GM12878 (cell line): Measurements from ENCODE around the gene ZNF79. TPM values are rescaled to one million over a fixed set of nuclear protein-coding genes. Genes with fewer than 3 reads are reported as not detected.

Experiments used
- BACH1 ChIP-seq: fragments of 450-650 bp; IDR thresholded peaks from 2 replicates; pipeline ENCODE4 v1.6.1; 2017; ENCODE audit warnings: mild to moderate bottlenecking, borderline replicate concordance
- CBX3 ChIP-seq: fragments of 200-600 bp; sonication (generic); IDR thresholded peaks from 2 replicates; pipeline ENCODE4 v1.6.1; 2016; ENCODE audit warnings: low read depth, borderline replicate concordance
- CHD2 ChIP-seq: IDR thresholded peaks from 2 replicates; pipeline ENCODE4 v1.6.1; 2011; ENCODE audit warnings: low read depth, low read length, improper control_type of control experiment, borderline replicate concordance
- ELK1 ChIP-seq: IDR thresholded peaks from 2 replicates; pipeline ENCODE4 v1.6.1; 2012; ENCODE audit warnings: low read depth, low read length, improper control_type of control experiment
- FOS ChIP-seq: IDR thresholded peaks from 3 replicates; pipeline ENCODE4 v1.6.1; 2011; ENCODE audit warnings: borderline replicate concordance; ENCODE audit not compliant: insufficient read length; ENCODE audit errors: extremely low read depth
- GABPA ChIP-seq: IDR thresholded peaks from 2 replicates; pipeline ENCODE4 v1.6.1; 2014; ENCODE audit warnings: antibody characterized with exemption, low read depth, mild to moderate bottlenecking, inconsistent platforms
- IKZF2 ChIP-seq, 2 experiments: fragments of 450-650 bp; IDR thresholded peaks; 2 replicates each; pipeline ENCODE4 v1.6.1; 2017; ENCODE audit warnings: mild to moderate bottlenecking in 2 of 2, moderate library complexity in 2 of 2
- JUND ChIP-seq: IDR thresholded peaks from 2 replicates; pipeline ENCODE4 v1.6.1; 2012; ENCODE audit warnings: low read depth, mild to moderate bottlenecking, low read length, improper control_type of control experiment, moderate library complexity
- MAX ChIP-seq: IDR thresholded peaks from 2 replicates; pipeline ENCODE4 v1.6.1; 2012; ENCODE audit warnings: low read depth, low read length, improper control_type of control experiment
- MEF2A ChIP-seq: IDR thresholded peaks from 2 replicates; pipeline ENCODE4 v1.6.1; 2011; ENCODE audit warnings: low read depth, mild to moderate bottlenecking, low read length, moderate library complexity; ENCODE audit not compliant: insufficient read depth
- NFIC ChIP-seq: IDR thresholded peaks from 2 replicates; pipeline ENCODE4 v1.6.1; 2012; ENCODE audit warnings: low read depth, mild to moderate bottlenecking, inconsistent platforms, low read length, moderate library complexity
- NR2C1 ChIP-seq: fragments of 450-650 bp; IDR thresholded peaks from 2 replicates; pipeline ENCODE4 v1.6.1; 2017; ENCODE audit warnings: antibody characterized with exemption, mild to moderate bottlenecking, moderate library complexity
- PAX5 ChIP-seq: IDR thresholded peaks from 2 replicates; pipeline ENCODE4 v1.6.1; 2011; ENCODE audit warnings: low read depth, low read length, borderline replicate concordance
- RAD21 ChIP-seq: IDR thresholded peaks from 2 replicates; pipeline ENCODE4 v1.6.1; 2011; ENCODE audit warnings: mild to moderate bottlenecking, low read depth, low read length, moderate library complexity; ENCODE audit not compliant: insufficient read depth
- RFX5 ChIP-seq: IDR thresholded peaks from 2 replicates; pipeline ENCODE4 v1.6.1; 2011; ENCODE audit warnings: low read depth, low read length, improper control_type of control experiment
- SKIL ChIP-seq: fragments of 450-650 bp; IDR thresholded peaks from 2 replicates; pipeline ENCODE4 v1.6.1; 2017; ENCODE audit warnings: mild to moderate bottlenecking, low read depth, inconsistent platforms; ENCODE audit not compliant: poor library complexity, severe bottlenecking
- SMAD5 ChIP-seq: IDR thresholded peaks from 2 replicates; pipeline ENCODE4 v1.6.1; 2016; ENCODE audit warnings: antibody characterized with exemption, low read depth
- SP1 ChIP-seq: IDR thresholded peaks from one replicate; pipeline ENCODE4 v1.6.1; 2011; ENCODE audit warnings: low read depth, low read length
- WRNIP1 ChIP-seq: IDR thresholded peaks from 2 replicates; pipeline ENCODE4 v1.6.1; 2011; ENCODE audit warnings: low read depth, low read length, improper control_type of control experiment, borderline replicate concordance
- ZBTB33 ChIP-seq: fragments of 450-650 bp; IDR thresholded peaks from 2 replicates; pipeline ENCODE4 v1.6.1; 2017; ENCODE audit warnings: mild to moderate bottlenecking
- ZNF687 ChIP-seq: fragments of 450-650 bp; IDR thresholded peaks from 2 replicates; pipeline ENCODE4 v1.6.1; 2017; ENCODE audit warnings: mild to moderate bottlenecking, moderate library complexity
- polyA plus RNA-seq, 11 experiments: library from polyadenylated mRNA; depleted of rRNA in 4 of 11; unstranded in 6 of 11; stranded (reverse) in 5 of 11; fragments of >200 nt; fragmentation: Nextera tagmentation in 4 of 11; fragmentation: Illumina TruSeq in 1 of 11; extraction: Ambion mirVana in 4 of 11; extraction: Trizol in 1 of 11; gene quantifications; 1 replicate in 1 of 11; 2 replicates in 10 of 11; pipeline versions ENCODE4 v1.2.1 to v1.2.3, GENCODE V29; 2011 to 2016; ENCODE audit warnings: inconsistent platforms in 2 of 11, missing spikeins in 2 of 11, low read depth in 1 of 11
- total RNA-seq, 4 experiments: library from RNA; depleted of rRNA in 3 of 4; stranded (reverse); fragments of >200 nt in 3 of 4; fragmentation: Illumina TruSeq in 1 of 4; extraction: Trizol in 1 of 4; gene quantifications; 2 replicates each; pipeline versions ENCODE4 v1.2.1 to v1.2.3, GENCODE V29; 2013 to 2021

Gene ZNF79
- total and polyA plus RNA-seq, 10 of the 15 experiments (the other 5 are each of a cell fraction or from before 2014, with no cell fraction given): 1.8 to 14.1 (median 11.7) TPM

- no peak for TF ChIP-seq NR2C1
- no peak; the same call in 1 of the 2 replicates for TF ChIP-seq PAX5
- no peak for TF ChIP-seq MAX
- peak; percentile 52; the same call in 1 of the 2 replicates for TF ChIP-seq SMAD5
- TF ChIP-seq RAD21: no peak
- TF ChIP-seq ZNF687: no peak
- no peak for TF ChIP-seq ZBTB33
- no peak for TF ChIP-seq MEF2A
- TF ChIP-seq ELK1: no peak
- TF ChIP-seq NFIC: no peak
- TF ChIP-seq IKZF2 (IDR thresholded peaks at IDR 0.05): no peak
- no peak for TF ChIP-seq CHD2
- TF ChIP-seq FOS: no peak
- no peak for TF ChIP-seq SKIL
- TF ChIP-seq JUND: no peak
- no peak for TF ChIP-seq CBX3
- TF ChIP-seq WRNIP1: no peak
- 0 out of 2 replicates have a peak, but pooled peaks have one; percentile 22 for TF ChIP-seq BACH1
- no peak for TF ChIP-seq GABPA
- no peak for TF ChIP-seq SP1
- TF ChIP-seq RFX5: no peak
Observed at GRCh38 chr9:127445851-127446712, 21.9 kb downstream of the ZNF79 start (continued).
